NCI-H748 treated with DMSO at 0.1 percent for 48 hours (cell line): ENCODE measurements around the gene RNFT2.
"Not testable (repeated sequence)": the region's sequence is repeated elsewhere in the genome, so short reads cannot be mapped to it uniquely, and the experiment has no call there.

Experiments
- DNase-seq: peaks from one replicate; lab custom pipeline; 2025; lab: John Stamatoyannopoulos, UW

The RNFT2 gene

GRCh38 chr12:116794725-116795124 is 56.6 kb downstream of the RNFT2 start:
- no peak for DNase-seq

DNA sequence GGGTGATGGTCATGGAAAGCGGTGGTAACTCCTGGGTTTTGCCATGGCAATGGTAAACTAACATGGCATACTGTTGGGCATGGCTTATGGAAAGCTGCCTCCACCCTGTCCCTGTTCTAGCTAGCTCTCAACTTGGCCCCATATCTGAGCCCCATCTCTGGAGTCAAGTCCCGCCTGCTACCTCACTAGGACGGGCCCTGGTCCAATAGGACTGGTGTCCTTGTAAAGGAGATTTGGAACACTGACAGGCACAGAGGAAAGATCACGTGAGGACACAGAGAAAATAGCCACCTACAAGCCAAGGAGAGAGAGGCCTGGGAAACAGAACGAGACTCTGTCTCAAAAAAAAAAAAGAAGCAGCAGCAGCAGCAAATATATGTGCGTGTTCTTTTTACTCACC is 59.8 kb downstream of the RNFT2 start:
- DNase-seq = no peak

DNA sequence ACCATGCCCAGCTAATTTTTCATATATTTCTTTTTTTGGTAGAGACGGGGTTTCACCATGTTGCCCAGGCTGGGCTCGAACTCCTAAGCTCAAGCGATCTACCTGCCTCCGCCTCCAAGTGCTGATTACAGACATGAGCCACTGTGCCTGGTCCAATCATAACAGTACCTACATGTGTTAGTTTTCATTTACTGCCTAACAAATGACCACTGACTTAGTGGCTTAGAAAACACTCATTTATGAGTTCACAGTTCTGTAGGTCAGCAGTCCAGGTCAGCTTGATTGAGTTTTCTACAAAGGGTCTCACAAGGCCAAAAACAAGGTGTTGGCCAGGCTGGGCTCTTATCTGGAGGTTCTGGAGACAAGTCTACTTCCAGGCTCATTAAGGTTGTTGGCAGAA is 60.6 kb downstream of the RNFT2 start:
- no peak for DNase-seq

GRCh38 chr12:116799955-116800354 is 61.8 kb downstream of the RNFT2 start:
- DNase-seq = no peak

DNA sequence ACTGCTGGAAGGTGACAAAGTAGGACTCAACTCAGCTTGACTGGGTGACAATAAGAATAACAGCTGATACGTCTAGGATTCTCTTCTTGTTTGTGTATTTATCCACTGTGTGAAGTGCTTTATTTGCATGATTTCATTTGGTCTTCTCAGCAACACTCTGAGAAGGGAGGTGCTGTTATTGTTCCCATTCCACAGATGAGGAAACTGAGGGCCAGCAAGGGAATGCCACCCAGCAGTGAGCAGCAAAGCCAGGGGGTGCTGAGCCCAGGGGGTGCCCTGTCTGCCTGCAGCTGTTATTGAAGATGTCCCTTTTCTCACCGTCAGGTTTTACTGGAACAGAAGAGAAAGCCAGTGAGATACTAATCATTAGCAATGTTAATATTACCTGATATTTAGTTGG is 62.8 kb downstream of the RNFT2 start:
- DNase-seq = no peak

GRCh38 chr12:116802018-116802417 is 63.9 kb downstream of the RNFT2 start:
- DNase-seq = no peak

DNA sequence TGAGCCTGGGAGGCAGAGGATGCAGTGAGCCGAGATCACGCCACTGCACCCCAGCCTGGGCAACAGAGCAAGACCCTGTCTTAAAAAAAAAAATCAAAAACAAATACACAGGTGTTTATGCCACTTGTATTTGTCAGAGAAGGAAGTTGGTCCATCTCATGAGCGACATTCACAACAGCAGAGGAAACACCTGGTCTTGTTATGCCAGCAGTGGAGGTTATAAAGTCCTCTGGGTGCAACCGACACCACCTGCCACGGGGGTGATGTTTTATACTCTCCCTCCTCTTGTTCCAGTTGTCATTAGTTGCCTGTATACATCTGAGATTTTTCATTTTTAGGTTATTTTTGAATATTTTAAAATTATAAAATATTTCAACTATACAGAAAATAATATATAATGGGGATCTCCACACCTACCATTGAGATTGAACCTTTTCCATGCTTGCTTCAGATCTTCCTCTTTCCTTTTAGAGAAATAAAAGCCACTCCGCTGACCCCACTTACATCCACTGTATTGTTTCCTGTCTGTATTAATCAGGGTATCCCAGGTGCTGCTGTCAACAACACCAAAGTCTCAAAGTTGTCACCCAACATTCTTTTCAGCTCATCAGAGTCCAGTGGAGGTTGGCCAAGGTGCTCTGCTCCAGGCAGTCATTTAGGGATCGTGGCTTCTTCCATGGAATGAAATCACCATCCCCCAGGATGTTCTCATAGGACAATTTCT is 65.1 kb downstream of the RNFT2 start:
- DNase-seq = no peak

GRCh38 chr12:116804051-116804450 is 65.9 kb downstream of the RNFT2 start:
- DNase-seq = no peak

- no peak for DNase-seq
These were observed 68.8 kb downstream of the RNFT2 start for GRCh38 chr12:116806845-116807440.

DNA sequence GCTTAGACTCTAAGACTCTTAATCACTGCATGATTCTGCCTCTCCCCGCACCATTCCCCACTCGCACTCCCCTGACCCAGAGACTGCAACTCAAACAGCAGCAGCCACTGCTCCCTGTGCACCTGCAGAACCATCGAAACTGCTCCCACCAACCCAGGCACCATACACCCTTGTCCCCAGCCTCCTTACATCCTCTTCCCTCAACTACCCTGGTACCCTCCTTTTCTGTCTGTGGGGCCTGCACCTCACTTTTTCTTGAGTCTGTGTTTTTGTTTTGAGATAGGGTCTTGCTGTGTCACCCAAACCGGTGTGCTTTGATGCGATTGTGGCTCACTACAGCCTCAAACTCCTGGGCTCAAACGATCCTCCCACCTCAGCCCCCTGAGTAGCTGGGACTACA is 69.4 kb downstream of the RNFT2 start:
- no peak for DNase-seq

- peak; percentile 5 for DNase-seq
These were observed 70.3 kb downstream of the RNFT2 start for GRCh38 chr12:116808113-116809105.

DNA sequence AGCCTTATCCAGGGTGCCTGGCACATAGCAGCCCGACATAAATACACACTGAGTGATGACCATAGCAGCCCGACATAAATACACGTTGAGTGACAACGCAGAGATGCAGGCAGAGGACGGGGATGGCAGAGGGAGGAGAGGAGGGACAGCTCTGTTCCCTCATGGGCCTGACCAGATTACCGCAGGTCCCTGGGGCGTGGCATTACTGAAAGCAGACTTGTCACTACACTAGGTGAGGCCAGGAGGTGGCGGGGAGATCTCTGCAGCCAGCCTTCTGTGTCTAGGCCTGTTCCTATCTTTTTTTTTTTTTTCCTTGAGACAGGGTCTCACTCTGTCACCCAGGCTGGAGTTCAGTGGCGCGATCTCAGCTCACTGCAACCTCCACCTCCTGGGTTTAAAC is 74.1 kb downstream of the RNFT2 start:
- DNase-seq = no peak

DNA sequence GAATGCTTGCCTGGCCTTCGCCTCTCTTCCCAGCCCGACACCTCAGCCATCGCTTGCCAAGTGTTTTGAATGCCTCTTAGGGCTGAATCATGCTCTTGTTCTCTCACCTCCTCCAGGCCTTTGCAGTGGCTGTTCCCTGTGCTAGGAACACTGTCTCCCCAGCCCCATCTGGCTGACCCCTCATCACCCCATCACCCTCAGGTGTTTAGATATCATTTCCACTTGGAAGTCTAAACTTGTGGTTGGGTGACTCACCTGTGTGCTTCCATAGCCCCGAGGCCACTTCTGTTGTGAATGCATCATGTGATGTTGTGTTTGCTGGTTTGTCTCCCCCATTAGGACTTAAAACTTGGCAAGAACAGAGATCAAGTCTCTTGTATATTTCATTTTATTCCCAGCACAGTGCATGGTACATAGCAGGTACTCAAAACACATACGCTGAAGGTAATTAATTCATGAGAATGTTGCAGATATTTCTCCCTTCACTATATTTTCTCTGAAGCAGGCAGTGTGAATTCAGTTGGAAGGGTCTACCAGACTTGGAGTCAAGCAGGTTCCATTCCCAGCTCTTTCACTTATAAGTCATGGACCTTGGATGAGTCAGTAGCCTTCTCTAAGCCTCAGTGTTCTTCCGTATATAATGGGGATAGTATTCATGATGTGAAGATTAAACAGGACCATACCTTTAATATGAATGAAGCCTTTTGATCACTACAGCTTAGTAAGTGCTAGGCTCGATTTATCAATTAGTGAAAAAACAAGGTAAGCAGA is 75.3 kb downstream of the RNFT2 start:
- DNase-seq = no peak

DNA sequence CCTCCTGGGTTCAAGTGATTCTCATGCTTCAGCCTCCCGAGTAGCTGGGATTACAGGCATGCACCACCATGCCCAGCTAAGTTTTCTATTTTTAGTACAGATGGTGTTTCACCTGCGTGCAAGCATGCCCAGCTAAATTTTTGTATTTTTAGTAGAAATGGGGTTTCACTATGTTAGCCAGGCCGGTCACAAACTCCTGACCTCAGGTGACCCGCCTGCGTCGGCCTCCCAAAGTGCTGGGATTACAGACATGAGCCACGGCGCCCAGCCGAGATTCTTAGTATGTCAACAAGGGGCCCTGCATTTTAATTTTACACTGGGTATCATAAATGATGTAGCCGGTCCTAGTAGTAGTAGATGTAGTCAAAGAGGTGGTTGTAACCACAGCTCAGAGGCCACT is 76.7 kb downstream of the RNFT2 start:
- not testable (repeated sequence) for DNase-seq

DNA sequence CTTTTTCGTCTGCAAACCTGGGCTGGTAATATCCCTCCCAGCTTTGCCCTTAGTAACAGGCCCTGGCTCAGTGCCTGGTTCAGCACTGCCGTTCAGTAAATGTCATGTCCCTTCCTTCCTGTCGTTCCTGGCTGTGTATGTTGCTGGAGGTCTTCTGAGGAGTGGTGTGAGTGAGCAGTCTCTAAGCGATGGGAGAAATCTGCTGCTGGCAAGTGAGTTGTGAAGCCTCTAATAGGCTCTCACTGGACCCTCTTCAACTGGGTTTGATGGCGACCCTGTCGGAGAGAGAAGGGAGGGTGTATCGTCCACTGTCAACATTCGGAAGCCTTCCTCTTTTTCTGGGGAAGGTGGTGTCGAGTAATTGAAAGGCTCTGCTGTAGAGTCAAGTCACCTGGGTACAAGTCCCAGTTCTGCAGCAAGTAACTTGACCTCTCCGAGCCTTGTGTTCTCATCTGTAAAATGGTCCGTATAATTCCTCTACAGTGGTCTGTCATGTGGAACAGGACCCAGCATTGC is 80.3 kb downstream of the RNFT2 start:
- no peak for DNase-seq

GRCh38 chr12:116818948-116819832 is 81.1 kb downstream of the RNFT2 start:
- DNase-seq = peak; percentile 82

- DNase-seq = no peak
These were observed 82.0 kb downstream of the RNFT2 start for GRCh38 chr12:116820064-116820656.

- no peak for DNase-seq
These were observed 83.2 kb downstream of the RNFT2 start for GRCh38 chr12:116821291-116821690.

GRCh38 chr12:116827432-116827831 is 89.3 kb downstream of the RNFT2 start:
- DNase-seq = no peak

DNA sequence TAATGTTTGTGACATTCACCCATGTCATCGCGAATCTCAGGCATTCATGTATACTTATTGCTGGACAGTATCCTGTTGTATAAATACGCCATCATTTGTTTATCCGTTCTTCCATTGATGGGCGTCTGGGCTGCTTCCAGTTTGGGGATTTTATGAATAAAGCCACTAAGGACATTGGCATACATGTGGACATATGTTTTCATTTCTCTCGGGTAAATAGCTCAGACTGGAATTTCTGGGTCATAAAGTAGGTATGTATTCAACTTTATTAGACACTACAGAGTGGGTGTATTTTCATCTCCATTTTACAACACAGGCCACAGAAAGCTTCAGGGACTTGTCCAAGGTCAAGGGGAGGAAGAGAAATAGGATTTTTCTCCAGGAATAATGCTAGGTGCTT is 94.2 kb downstream of the RNFT2 start:
- no peak for DNase-seq
